Mucosa of descending colon (tissue), 3 donors: ENCODE results near the gene SCAMP3. TPM values are rescaled to one million over a fixed set of nuclear protein-coding genes. Genes with fewer than 3 reads are reported as not detected.
"Not testable (repeated sequence)": the region's sequence is repeated elsewhere in the genome, so short reads cannot be mapped to it uniquely, and the experiment has no call there.

Experiments used
- ATAC-seq: fragments of 200-7000 bp; cut with Tn5 transposase; one replicate; pipeline ENCODE4 v1.9.1; 2020; ENCODE audit warnings: mild to moderate bottlenecking, moderate library complexity
- DNase-seq, 3 donors: peaks; one replicate each; pipeline ENCODE4 v3.0.0-alpha.2; 2020
- H3K36me3 ChIP-seq: fragments of 200-600 bp; one replicate; pipeline ENCODE4 v1.8.0; 2021; ENCODE audit warnings: low read depth, mild to moderate bottlenecking
- H3K4me1 ChIP-seq: fragments of 200-600 bp; one replicate; pipeline ENCODE4 v1.8.0; 2021; ENCODE audit warnings: low read depth, mild to moderate bottlenecking
- H3K4me3 ChIP-seq: fragments of 200-600 bp; one replicate; pipeline ENCODE4 v1.8.0; 2021; ENCODE audit warnings: mild to moderate bottlenecking
- H3K9me3 ChIP-seq: fragments of 200-600 bp; one replicate; pipeline ENCODE4 v1.8.0; 2021; ENCODE audit warnings: mild to moderate bottlenecking
- CTCF ChIP-seq: fragments of 200-600 bp; IDR thresholded peaks from one replicate; pipeline ENCODE4 v1.8.0; 2022; ENCODE audit warnings: antibody characterized with exemption, mild to moderate bottlenecking
- intact Hi-C, 2 donors: fragments of 100-400 bp; cut with DNase I in 1 of 2; cut with micrococcal nuclease in 1 of 2; formaldehyde crosslinking; loops; one replicate each; pipeline versions ENCODE4 v1.11.0 to v1.11.1; 2022; cut with DNase I, micrococcal nuclease
- total RNA-seq, 3 donors: library from RNA; stranded (reverse); fragmentation: NEBNext Ultra II Directional in 2 of 3; extraction: Animal tissue kit (Norgen Biotek cat#: 25700) in 2 of 3; gene quantifications; one replicate each; pipeline versions ENCODE4 v1.2.1 to v1.2.4, GENCODE V29; 2021 to 2023
- donor health status: DM: no; HTN: no; CAD: no; lungs with moderate emphysema.
- donor health status: DM: no; HTN: no; CAD: no.
- donor health status: DM: no; HTN: yes; CAD: no.

Gene SCAMP3
- total RNA-seq, 3 donors from 2014 or later: 43.6 to 53.4 (median 46.8) TPM

GRCh38 chr1:155218854-155219591 lies 43.1 kb downstream of the SCAMP3 start:
- ATAC-seq: peak; percentile 40
- no peak for TF ChIP-seq CTCF
- peak in 1 of 3 donors; percentile 76 for DNase-seq
- Histone ChIP-seq H3K4me1 (peaks cover 17% of the 10 kb centered on the region), H3K4me3 (no peak overlapping the region), H3K9me3 (no peaks in the 10 kb centered on the region), H3K36me3 (no peaks in the 10 kb centered on the region)
- intact Hi-C loops: no loop called here

GRCh38 chr1:155214702-155215101 lies 47.5 kb downstream of the SCAMP3 start:
- H3K4me1 ChIP-seq, H3K36me3 ChIP-seq, H3K4me3 ChIP-seq, ATAC-seq, intact Hi-C loops, DNase-seq, H3K9me3 ChIP-seq: not testable (repeated sequence)

GRCh38 chr1:155212051-155212440 lies 50.1 kb downstream of the SCAMP3 start:
- ATAC-seq, intact Hi-C loops: not testable (repeated sequence)
- peaks cover 14% of the 10 kb centered on the region for H3K4me1 ChIP-seq

GRCh38 chr1:155211381-155212050 lies 50.6 kb downstream of the SCAMP3 start:
- ATAC-seq, H3K4me3 ChIP-seq, intact Hi-C loops, H3K36me3 ChIP-seq, H3K9me3 ChIP-seq: not testable (repeated sequence)
- DNase-seq: peak in 1 of 3 donors; percentile 40
- peaks cover 19% of the 10 kb centered on the region for H3K4me1 ChIP-seq

More at GRCh38 chr1:155212051-155212440, 50.1 kb downstream of the SCAMP3 start:
- not testable (repeated sequence) for H3K9me3 ChIP-seq, H3K36me3 ChIP-seq, H3K4me3 ChIP-seq
- peak in 1 of 3 donors; percentile 33 for DNase-seq

- Histone ChIP-seq H3K4me1 (peaks cover 20% of the 10 kb centered on the region), H3K9me3 (no peaks in the 10 kb centered on the region), H3K36me3 (no peaks in the 10 kb centered on the region), H3K4me3 (no peak overlapping the region)
- intact Hi-C loops: no loop called here
- ATAC-seq (no peak), DNase-seq (peak in 1 of 3 donors; percentile 4)
- TF ChIP-seq CTCF: no peak
Measured at GRCh38 chr1:155210314-155211104, 51.7 kb downstream of the SCAMP3 start.

GRCh38 chr1:155209312-155209721 lies 52.8 kb downstream of the SCAMP3 start:
- TF ChIP-seq CTCF: no peak
- intact Hi-C loops: no loop called here
- no peaks in the 10 kb centered on the region for H3K9me3 ChIP-seq
- no peak for DNase-seq
- H3K4me3 ChIP-seq: peak overlapping the region; percentile 78
- no peaks in the 10 kb centered on the region for H3K36me3 ChIP-seq
- peaks cover 20% of the 10 kb centered on the region for H3K4me1 ChIP-seq
- ATAC-seq: no peak
